ENCODE results near the gene SREBF2.

GRCh38 chr22:41917903-41918791, 85.2 kb downstream of the SREBF2 start:
- TF ChIP-seq CTCF (IDR thresholded peaks at IDR 0.05) (no peak), POLR2AphosphoS5 (IDR thresholded peaks at IDR 0.05) (no peak), POLR2A (IDR thresholded peaks at IDR 0.05) (no peak), EP300 (IDR thresholded peaks at IDR 0.05) (no peak)

All from upper lobe of left lung (tissue), 4 donors.